Measurements from ENCODE around the gene SCNN1B.
"Not testable (repeated sequence)": the region's sequence is repeated elsewhere in the genome, so short reads cannot be mapped to it uniquely, and the experiment has no call there.

SCNN1B gene

GRCh38 chr16:23384878-23385277, 82.8 kb downstream of the SCNN1B start:
- no peak for DNase-seq

- DNase-seq, result no peak
Measured at GRCh38 chr16:23385441-23385840, 83.3 kb downstream of the SCNN1B start.

DNA sequence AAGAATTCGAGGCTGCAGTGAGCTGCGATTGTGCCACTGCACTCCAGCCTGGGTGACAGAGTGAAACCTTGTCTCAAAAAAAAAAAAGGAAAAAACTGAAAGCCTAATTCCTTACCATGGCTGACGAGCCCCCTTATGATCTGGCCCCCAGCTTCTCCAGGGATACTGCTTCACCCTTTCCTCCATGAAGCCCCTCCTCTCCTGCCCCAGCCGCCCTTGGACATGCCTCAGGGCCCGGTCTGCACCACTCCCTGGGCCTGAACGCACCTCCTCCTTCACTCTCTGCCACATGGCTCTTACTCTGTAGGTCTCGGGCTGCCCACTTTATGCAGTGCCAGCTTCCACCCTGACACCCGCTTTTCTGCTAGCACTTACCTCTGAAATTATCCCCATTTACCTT, 85.6 kb downstream of the SCNN1B start:
- no peak for DNase-seq

DNA sequence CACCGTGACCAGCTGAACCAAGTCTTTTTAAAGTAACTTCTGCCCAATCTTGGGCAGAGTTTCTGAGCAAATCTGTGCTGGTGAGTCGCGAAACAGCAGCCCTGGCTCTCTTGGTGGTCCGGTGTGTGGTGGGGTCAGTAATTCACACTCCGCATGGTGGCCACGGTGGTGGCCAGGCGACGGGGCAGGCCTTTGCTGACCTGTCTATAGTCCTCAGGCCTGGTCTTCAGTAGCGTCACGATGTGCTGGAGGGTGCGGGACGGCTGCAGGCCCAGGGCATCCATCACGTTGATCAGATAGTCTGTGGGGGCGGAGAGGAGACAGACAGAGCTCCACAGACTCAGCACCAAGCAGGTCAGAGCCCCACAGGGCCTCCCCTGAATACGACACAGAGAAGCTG, 86.7 kb downstream of the SCNN1B start:
- DNase-seq, result no peak

DNA sequence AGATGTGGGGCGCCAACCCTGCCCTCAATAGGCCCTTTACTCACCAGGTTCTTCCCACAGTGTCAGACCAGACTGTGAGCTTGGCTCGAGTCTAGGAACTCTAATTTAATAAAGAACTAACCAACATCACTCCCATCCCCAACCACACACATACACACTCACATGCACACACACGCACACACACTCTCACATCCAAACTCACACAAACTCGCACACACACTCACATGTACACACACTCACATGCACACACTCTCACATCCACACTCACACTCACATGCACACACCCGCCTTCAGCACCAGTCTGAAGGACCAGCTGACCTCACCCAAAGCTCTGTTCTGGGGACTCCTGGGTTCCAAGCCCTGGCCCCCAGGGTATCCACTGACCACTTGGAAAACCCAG, 87.1 kb downstream of the SCNN1B start:
- DNase-seq, result no peak

DNA sequence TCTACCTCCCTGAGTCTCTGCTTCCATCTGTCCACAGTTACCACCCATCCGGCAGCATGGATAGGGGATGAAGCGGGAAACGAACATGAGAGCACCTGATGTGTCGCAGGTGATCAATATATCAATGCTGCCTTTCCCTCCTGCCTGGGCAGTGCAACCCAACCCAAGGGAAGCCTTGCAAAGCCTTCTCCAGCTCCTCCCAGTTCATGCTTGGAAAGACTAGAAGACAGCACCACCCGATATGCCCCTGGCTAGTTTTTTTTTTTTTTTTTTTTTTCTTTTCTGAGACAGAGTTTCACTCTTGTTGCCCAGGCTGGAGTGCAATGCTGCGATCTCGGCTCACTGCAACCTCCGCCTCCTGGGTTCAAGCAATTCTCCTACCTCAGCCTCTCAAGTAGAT, 87.8 kb downstream of the SCNN1B start:
- not testable (repeated sequence) for DNase-seq

GRCh38 chr16:23391381-23392222, 89.5 kb downstream of the SCNN1B start:
- DNase-seq, result no peak

DNA sequence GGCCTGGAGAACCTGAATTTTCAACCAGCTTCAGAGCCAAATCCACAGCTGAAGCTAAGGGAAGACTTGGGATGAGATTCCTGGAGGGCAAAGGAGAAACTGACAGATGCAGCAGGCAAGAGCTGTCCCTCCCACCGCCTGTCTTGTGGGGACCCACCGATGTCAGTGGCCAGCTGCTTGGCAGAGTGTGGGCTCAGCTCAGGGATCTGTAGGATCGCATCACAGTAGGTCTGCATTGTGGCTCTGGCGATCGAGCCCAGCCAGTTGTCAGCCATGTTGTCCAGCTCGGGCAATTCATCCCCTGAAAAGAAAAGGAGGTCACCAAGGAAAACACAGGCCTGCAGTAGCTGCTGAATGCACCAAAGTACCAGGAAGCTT, 90.1 kb downstream of the SCNN1B start:
- DNase-seq, result no peak

GRCh38 chr16:23394141-23394831, 92.2 kb downstream of the SCNN1B start:
- no peak for DNase-seq

DNA sequence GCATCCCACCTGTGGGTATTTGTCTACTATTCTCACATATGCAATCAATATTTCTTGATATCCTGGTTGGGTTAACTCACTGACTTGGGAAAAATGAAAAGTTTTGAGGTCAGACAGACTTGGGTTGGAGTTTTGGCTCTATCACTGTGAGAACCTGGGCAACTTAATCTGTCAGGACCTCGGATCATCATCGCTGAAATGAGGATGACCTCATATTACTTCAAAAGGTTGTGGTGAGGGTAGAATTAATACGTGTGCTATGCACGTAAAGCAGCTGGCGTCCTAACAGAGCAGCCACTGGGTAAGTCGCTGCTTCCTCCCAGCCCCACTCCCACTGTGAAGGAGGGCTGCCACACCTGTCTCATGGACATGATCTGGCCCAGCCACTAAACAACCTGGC, 93.6 kb downstream of the SCNN1B start:
- no peak for DNase-seq

DNA sequence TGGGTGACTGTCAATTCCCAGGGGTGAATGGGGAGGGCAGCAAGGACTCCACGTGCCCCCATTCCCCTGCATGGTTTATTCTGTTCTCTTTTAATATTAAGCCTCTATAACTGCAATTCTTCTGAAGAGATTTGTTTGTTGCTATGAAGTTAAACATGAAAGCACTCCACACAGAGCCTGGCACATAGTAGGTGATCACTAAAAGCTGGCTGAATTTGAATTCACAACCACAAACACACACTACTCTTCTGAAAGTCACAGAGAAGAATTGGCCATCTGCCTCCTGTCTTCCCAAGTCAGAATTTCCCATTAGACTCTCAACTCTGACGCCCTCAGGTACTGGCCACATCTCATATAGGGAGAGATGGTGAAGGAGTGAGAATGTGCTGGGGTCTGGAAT, 95.4 kb downstream of the SCNN1B start:
- no peak for DNase-seq

DNA sequence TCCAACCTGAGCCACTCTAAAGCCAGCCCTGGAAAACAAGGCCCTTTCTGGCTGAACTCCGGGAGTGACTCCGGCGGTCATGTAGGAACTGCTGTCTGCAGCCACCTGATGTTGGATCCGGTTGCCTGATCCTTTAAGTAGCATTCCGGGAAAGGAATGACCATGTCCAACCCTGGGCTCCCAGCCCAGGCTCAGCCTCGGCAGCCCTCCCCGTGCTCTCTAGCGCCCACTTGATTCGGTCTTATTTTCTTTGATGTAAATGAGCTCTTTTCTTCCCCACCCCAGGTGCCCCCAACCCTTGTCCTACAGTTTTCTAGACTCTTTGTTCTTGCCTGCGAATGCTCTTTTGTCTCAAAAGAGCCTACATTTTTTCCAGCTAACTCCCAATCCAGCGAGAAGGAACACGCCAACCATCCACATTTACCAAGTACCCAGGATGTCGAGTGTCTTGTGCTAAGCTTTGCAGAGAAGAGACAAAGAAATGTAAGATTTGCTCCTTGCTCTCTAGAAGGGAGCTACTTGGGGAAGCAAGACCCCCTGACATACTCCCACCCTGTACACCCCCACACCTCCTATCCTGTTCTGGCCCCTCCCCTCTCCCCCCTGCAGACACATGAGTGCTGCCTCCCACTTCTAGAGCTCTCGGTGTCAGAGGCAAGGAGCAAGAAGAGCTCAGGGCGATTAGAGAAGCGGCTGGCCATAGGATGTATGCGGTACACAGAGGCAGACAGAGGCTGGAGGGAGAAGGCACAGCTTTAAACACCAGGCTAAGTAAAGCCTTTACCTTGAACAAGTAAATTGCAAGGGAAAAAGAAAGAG, 97.1 kb downstream of the SCNN1B start:
- DNase-seq, result no peak

GRCh38 chr16:23400447-23400846, 98.3 kb downstream of the SCNN1B start:
- DNase-seq, result not testable (repeated sequence)

DNA sequence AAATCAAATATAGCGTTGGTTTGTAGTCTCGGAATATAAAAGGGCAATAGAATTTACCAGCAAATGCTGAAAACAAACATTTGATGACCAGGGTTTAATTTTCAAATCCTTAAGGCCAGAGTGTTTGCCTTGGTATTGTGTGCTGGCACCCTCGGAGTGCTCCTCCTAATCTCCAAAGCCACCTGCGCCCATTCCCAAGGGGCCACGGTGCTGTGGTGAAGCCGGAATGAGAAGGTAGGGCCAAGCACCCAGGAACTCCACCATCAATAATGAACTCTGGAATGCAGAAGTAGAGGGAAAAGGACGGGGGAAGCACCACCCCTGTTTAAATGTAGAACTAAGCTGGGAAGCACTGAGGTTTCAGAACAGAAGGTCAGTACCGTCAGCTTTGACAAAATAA, 99.0 kb downstream of the SCNN1B start:
- no peak for DNase-seq

- no peak for DNase-seq
Measured at GRCh38 chr16:23402100-23402499, 100.0 kb downstream of the SCNN1B start.

GRCh38 chr16:23403547-23403946, 101.4 kb downstream of the SCNN1B start:
- no peak for DNase-seq

DNA sequence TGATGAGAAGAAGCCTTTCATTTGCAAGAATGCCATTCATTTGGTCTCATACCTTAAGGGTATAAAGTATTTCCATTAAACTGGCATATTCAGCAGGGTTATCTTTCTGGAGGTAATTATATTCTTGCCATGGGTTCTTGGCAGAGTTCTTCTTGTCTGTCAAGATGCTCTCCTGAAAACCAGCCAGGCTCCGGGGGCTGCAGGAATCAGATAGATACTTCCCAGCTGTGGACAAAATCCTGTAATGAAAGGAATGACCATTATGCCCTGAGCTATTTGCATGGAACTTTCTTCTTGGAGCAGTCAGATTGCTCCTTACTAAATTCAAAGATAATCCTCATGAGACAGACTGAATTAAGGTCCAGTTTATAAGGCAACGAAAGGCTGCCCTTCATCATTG, 103.9 kb downstream of the SCNN1B start:
- no peak for DNase-seq

DNA sequence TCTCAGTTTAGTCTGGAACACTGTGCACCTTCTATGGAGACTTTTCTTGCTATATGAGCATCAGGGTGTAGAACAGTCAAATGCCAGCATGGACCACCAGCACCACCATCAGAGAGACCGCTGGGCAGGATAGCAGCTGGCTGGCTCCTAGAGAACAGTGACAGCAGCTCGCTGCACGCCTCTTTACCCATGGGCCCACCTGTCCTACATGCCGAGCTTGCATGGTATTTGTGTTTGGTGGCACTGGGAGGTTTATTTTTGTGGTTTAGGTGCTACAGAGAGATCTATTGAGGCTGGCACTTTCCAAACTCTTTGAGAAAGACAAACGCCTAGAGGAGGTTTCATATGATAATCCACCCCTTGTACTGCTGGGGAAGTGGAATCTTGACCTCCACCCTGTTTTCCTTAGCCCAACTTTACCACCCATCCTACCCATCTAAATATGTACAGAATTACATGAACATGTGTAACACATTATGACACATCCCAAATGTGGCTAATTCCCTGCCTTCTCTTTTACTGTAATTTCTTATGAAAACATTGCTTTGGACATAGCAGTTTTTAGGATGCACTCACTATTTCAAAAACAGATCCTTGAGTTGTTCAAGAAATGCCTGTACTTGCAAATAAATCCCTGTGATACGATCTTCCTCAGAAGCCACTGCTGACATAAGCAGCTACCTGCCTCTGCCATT, 104.6 kb downstream of the SCNN1B start:
- no peak for DNase-seq

DNA sequence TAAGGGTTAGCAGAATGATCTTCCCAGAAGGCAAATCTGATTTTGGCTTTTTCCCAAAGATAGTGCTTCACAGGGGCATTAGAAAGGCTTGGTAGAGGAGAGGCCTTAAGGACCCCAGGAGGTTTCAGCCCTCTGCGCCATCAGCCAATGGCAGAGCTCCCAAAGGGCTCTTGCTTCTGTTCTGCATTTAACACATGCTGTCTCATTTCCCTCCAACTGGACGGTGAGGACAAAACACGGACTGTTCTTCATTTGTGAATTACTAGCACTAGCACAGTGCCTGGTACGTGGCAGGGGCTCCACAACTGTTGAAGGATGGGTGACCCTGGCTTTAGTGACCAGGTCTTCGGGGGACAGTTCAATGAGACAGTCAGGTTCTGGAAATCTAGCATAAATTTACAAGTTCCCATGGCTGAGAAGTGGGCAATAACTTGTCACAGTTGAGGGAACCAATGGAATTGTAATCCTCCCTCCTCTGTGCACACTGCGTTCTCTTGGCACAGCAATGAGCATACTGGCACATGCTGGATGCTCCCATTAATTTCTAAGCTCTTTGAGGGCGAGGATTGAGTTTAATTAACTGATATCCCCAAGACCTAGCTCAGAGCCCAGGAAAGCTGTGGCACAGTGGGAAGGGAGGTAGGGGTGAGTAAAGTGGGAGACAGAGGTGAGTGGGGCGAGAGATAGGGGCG, 105.5 kb downstream of the SCNN1B start:
- DNase-seq, result no peak

- no peak for DNase-seq
Measured at GRCh38 chr16:23408242-23408822, 106.2 kb downstream of the SCNN1B start.

DNA sequence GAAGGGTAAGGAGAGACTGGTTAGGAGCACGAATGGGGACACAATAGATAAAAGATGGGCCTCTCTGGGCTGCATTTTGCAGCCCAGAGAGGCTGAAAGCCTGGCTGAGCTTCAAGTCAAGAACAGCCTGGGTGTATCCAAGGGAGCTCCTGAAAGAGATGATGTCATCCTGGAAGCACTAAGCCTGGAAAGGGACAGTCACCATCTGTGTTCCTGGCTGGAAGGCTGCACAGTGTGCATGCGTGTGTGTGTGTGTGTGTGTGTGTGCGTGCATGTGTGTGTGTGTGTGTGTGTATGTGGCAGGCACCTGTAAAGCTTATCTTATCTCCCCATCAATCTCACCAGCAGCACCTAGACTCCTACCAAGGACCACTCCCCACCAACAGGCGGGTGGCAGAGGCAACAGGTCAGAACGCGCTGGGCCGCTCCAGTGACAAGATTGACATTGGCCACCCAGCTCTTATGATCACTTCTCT, 106.8 kb downstream of the SCNN1B start:
- no peak for DNase-seq

DNA sequence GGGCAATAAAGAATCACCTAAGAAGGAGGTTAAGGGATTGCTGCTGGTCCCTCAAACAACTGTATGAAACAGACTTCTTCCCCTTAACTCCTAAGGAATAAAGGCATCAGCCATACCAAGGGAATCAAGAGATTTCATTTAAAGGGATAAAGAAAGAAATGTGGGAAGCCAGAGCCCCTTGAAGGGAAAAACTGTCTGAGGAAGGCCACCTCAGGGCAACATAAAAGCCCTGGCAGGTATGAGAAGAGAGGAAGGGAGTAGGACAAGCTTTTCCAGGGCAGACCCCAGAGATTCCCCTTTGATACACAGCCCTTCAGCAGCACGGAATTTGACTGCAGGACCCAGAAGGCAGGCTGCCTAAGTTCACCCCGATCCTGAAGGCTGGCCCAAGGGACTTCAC, 107.4 kb downstream of the SCNN1B start:
- DNase-seq, result no peak

All from CD4-positive, alpha-beta T cell treated with Interferon alpha-2 for 1 hour (primary cell).